Liver (tissue), 9 donors: ENCODE measurements around the gene DARS1. TPM values are rescaled to one million over a fixed set of nuclear protein-coding genes. Genes with fewer than 3 reads are reported as not detected.

Experiments used
- DNase-seq: peaks from one replicate; pipeline ENCODE4 v3.0.0-alpha.2; 2017; ENCODE audit warnings: low spot score
- H3K27ac ChIP-seq, 2 donors: one replicate each; pipeline ENCODE4 v1.7.0; 2013; ENCODE audit warnings: inconsistent platforms in 2 of 2, low read length in 2 of 2, control low read depth in 1 of 2, low read depth in 1 of 2, mild to moderate bottlenecking in 1 of 2
- H3K27me3 ChIP-seq, 4 donors: one replicate each; pipeline versions ENCODE4 v1.6.1 to v1.7.0; 2013; ENCODE audit warnings: low read length in 3 of 4, inconsistent platforms in 1 of 4, mild to moderate bottlenecking in 1 of 4, moderate library complexity in 1 of 4; ENCODE audit not compliant: control insufficient read depth in 4 of 4, insufficient read depth in 4 of 4
- H3K36me3 ChIP-seq, 4 donors: one replicate each; pipeline versions ENCODE4 v1.6.1 to v1.7.0; 2013; ENCODE audit warnings: low read length in 3 of 4, mild to moderate bottlenecking in 3 of 4, low read depth in 1 of 4, moderate library complexity in 1 of 4; ENCODE audit not compliant: control insufficient read depth in 4 of 4, insufficient read depth in 3 of 4
- H3K4me1 ChIP-seq, 4 donors: one replicate each; pipeline versions ENCODE4 v1.6.1 to v1.7.0; 2013; ENCODE audit warnings: low read length in 3 of 4, mild to moderate bottlenecking in 3 of 4, moderate library complexity in 1 of 4; ENCODE audit not compliant: control insufficient read depth in 4 of 4, insufficient read depth in 4 of 4
- H3K4me3 ChIP-seq, 3 donors: one replicate each; pipeline versions ENCODE4 v1.6.1 to v1.7.0; 2013; ENCODE audit warnings: low read length in 3 of 3, control low read depth in 1 of 3, low read depth in 1 of 3, mild to moderate bottlenecking in 1 of 3
- H3K9ac ChIP-seq, 2 donors: one replicate each; pipeline ENCODE4 v1.7.0; 2013; ENCODE audit warnings: low read length in 2 of 2, mild to moderate bottlenecking in 2 of 2, moderate library complexity in 2 of 2, control low read depth in 1 of 2, low read depth in 1 of 2
- H3K9me3 ChIP-seq, 4 donors: one replicate each; pipeline versions ENCODE4 v1.6.1 to v1.7.0; 2013; ENCODE audit warnings: low read length in 3 of 4; ENCODE audit not compliant: control insufficient read depth in 4 of 4
- EGR1 ChIP-seq, 2 donors: IDR thresholded peaks; 2 replicates each; pipeline ENCODE4 v1.6.1; 2016 to 2018; ENCODE audit warnings: antibody characterized with exemption in 2 of 2, low read depth in 2 of 2
- FOXA1 ChIP-seq: IDR thresholded peaks from 2 replicates; pipeline ENCODE4 v1.6.1; 2016; ENCODE audit warnings: antibody characterized with exemption
- FOXA2 ChIP-seq: IDR thresholded peaks from 2 replicates; pipeline ENCODE4 v1.6.1; 2016; ENCODE audit warnings: antibody characterized with exemption
- GABPA ChIP-seq, 2 donors: IDR thresholded peaks in 1 of 2; conservative IDR thresholded peaks in 1 of 2; 2 replicates each; pipeline ENCODE4 v1.6.1; 2016; ENCODE audit warnings: antibody characterized with exemption in 2 of 2, mild to moderate bottlenecking in 1 of 2, moderate library complexity in 1 of 2
- HNF4A ChIP-seq, 2 donors: conservative IDR thresholded peaks; 2 replicates each; pipeline ENCODE4 v1.6.1; 2016; ENCODE audit warnings: antibody characterized with exemption in 2 of 2, mild to moderate bottlenecking in 2 of 2
- HNF4G ChIP-seq: IDR thresholded peaks from 2 replicates; pipeline ENCODE4 v1.6.1; 2016; ENCODE audit warnings: antibody characterized with exemption
- JUND ChIP-seq, 2 donors: IDR thresholded peaks; 2 replicates each; pipeline ENCODE4 v1.6.1; 2016; ENCODE audit warnings: antibody characterized with exemption in 2 of 2
- RAD21 ChIP-seq, 2 donors: IDR thresholded peaks; 2 replicates each; pipeline ENCODE4 v1.6.1; 2016; ENCODE audit warnings: antibody characterized with exemption in 2 of 2, mild to moderate bottlenecking in 2 of 2
- RXRA ChIP-seq, 2 donors: IDR thresholded peaks; 2 replicates each; pipeline ENCODE4 v1.6.1; 2017 to 2018; ENCODE audit warnings: antibody characterized with exemption in 2 of 2, mild to moderate bottlenecking in 1 of 2
- SP1 ChIP-seq: IDR thresholded peaks from 2 replicates; pipeline ENCODE4 v1.6.1; 2018; ENCODE audit warnings: antibody characterized with exemption, mild to moderate bottlenecking
- TAF1 ChIP-seq: conservative IDR thresholded peaks from 2 replicates; pipeline ENCODE4 v1.6.1; 2016; ENCODE audit warnings: antibody characterized with exemption, mild to moderate bottlenecking
- YY1 ChIP-seq: IDR thresholded peaks from 2 replicates; pipeline ENCODE4 v1.6.1; 2016; ENCODE audit warnings: antibody characterized with exemption, mild to moderate bottlenecking
- WGBS: extraction: QIAGEN DNeasy Blood & Tissue Kit; methylation state at CpG from one replicate; pipeline ENCODE4 v1.1.7; 2013; 5-methylcytosine and 5-hydroxymethylcytosine counted together
- polyA plus RNA-seq, 2 donors: library from polyadenylated mRNA; stranded (reverse) in 1 of 2; unstranded in 1 of 2; fragments of 200-250 nt in 1 of 2; fragments of >200 nt in 1 of 2; fragmentation: Nextera tagmentation in 1 of 2; extraction: Ambion mirVana in 1 of 2; gene quantifications; one replicate each; pipeline versions ENCODE4 v1.2.1 to v1.2.3, GENCODE V29; 2013 to 2015
- total RNA-seq, 2 donors: library from RNA; depleted of rRNA; stranded (reverse); fragments of >200 nt; gene quantifications; one replicate each; pipeline ENCODE4 v1.2.3, GENCODE V29; 2014
- TF ChIP-seq, protein P1 (sequence below): IDR thresholded peaks from 2 replicates; pipeline ENCODE4 v1.6.1; 2016; ENCODE audit warnings: antibody characterized with exemption
- TF ChIP-seq, protein P2 (sequence below): fragments of 150-350 bp; IDR thresholded peaks from 2 replicates; pipeline ENCODE4 v1.5.1; 2017; ENCODE audit warnings: improper control_type of control experiment, low read depth, low read length; ENCODE audit not compliant: missing input control
- TF ChIP-seq, protein P3 (sequence below): IDR thresholded peaks from 2 replicates; pipeline ENCODE4 v1.6.1; 2016; ENCODE audit warnings: antibody characterized with exemption, mild to moderate bottlenecking
- TF ChIP-seq, protein P4 (sequence below): IDR thresholded peaks from 2 replicates; pipeline ENCODE4 v1.6.1; 2016; ENCODE audit warnings: antibody characterized with exemption
- TF ChIP-seq, protein P5 (sequence below): IDR thresholded peaks from 2 replicates; pipeline ENCODE4 v1.6.1; 2016; ENCODE audit warnings: antibody characterized with exemption
- donor health status: healthy.
- donor health status: healthy.
- donor health status: healthy.
- donor health status: healthy.
- donor health status: healthy.

The DARS1 gene
- total and polyA plus RNA-seq, 4 donors: 25.0 to 44.1 (median 32.6) TPM

DNA sequence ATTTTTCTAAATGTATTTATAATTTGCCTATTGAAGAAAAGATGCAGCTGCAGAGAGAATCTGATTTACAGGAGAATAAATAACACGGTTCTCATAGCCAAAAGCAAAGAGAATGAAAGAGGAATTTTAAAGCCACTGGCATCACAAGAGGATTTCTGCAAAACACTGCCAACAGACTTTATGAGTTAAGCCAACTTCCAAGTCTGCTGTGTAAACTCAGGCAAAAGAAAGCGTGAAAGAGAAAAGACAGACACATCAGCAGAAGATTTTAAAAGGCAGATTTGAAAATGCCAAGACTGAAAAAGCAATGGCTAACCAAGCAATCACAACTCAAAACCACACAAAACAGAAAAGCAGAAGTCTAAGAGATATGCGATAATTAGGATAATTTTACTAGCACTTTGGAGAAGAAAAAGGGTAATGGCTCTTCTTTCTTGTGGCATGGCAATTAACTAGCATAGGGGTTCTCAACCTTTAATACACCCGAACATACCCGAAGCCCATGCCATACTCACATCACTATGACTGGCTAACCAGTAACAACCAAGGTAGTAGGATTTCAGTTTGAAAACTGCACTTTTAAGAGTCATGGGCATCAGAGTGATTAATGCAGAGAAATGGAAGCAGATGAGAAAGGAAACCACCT, 4.9 kb downstream of the DARS1 start:
- Histone ChIP-seq H3K27me3 (no peaks in the 10 kb centered on the region), H3K4me3 (no peak overlapping the region), H3K4me1 (peaks cover 0 to 3% (median 0%) of the 10 kb centered on the region in 4 donors), H3K9ac (no peak overlapping the region), H3K36me3 (peaks cover 4 to 30% (median 20%) of the 10 kb centered on the region in 4 donors), H3K27ac (no peak overlapping the region), H3K9me3 (no peaks in the 10 kb centered on the region)
- 94% methylated on average over 5 of the region's 5 CpGs for WGBS
- no peak for DNase-seq
- TF ChIP-seq, protein P1, sequence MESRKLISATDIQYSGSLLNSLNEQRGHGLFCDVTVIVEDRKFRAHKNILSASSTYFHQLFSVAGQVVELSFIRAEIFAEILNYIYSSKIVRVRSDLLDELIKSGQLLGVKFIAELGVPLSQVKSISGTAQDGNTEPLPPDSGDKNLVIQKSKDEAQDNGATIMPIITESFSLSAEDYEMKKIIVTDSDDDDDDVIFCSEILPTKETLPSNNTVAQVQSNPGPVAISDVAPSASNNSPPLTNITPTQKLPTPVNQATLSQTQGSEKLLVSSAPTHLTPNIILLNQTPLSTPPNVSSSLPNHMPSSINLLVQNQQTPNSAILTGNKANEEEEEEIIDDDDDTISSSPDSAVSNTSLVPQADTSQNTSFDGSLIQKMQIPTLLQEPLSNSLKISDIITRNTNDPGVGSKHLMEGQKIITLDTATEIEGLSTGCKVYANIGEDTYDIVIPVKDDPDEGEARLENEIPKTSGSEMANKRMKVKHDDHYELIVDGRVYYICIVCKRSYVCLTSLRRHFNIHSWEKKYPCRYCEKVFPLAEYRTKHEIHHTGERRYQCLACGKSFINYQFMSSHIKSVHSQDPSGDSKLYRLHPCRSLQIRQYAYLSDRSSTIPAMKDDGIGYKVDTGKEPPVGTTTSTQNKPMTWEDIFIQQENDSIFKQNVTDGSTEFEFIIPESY: no peak
- TF ChIP-seq, protein P2, sequence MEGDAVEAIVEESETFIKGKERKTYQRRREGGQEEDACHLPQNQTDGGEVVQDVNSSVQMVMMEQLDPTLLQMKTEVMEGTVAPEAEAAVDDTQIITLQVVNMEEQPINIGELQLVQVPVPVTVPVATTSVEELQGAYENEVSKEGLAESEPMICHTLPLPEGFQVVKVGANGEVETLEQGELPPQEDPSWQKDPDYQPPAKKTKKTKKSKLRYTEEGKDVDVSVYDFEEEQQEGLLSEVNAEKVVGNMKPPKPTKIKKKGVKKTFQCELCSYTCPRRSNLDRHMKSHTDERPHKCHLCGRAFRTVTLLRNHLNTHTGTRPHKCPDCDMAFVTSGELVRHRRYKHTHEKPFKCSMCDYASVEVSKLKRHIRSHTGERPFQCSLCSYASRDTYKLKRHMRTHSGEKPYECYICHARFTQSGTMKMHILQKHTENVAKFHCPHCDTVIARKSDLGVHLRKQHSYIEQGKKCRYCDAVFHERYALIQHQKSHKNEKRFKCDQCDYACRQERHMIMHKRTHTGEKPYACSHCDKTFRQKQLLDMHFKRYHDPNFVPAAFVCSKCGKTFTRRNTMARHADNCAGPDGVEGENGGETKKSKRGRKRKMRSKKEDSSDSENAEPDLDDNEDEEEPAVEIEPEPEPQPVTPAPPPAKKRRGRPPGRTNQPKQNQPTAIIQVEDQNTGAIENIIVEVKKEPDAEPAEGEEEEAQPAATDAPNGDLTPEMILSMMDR: no peak
- TF ChIP-seq, protein P3, sequence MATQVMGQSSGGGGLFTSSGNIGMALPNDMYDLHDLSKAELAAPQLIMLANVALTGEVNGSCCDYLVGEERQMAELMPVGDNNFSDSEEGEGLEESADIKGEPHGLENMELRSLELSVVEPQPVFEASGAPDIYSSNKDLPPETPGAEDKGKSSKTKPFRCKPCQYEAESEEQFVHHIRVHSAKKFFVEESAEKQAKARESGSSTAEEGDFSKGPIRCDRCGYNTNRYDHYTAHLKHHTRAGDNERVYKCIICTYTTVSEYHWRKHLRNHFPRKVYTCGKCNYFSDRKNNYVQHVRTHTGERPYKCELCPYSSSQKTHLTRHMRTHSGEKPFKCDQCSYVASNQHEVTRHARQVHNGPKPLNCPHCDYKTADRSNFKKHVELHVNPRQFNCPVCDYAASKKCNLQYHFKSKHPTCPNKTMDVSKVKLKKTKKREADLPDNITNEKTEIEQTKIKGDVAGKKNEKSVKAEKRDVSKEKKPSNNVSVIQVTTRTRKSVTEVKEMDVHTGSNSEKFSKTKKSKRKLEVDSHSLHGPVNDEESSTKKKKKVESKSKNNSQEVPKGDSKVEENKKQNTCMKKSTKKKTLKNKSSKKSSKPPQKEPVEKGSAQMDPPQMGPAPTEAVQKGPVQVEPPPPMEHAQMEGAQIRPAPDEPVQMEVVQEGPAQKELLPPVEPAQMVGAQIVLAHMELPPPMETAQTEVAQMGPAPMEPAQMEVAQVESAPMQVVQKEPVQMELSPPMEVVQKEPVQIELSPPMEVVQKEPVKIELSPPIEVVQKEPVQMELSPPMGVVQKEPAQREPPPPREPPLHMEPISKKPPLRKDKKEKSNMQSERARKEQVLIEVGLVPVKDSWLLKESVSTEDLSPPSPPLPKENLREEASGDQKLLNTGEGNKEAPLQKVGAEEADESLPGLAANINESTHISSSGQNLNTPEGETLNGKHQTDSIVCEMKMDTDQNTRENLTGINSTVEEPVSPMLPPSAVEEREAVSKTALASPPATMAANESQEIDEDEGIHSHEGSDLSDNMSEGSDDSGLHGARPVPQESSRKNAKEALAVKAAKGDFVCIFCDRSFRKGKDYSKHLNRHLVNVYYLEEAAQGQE: no peak
- TF ChIP-seq RXRA (IDR thresholded peaks at IDR 0.05) (no peak), JUND (IDR thresholded peaks at IDR 0.05) (no peak), TAF1 (no peak), EGR1 (IDR thresholded peaks at IDR 0.05; ENCODE audit: low read depth in 2 of 2) (no peak), HNF4A (conservative IDR thresholded peaks at IDR 0.05) (no peak), FOXA1 (no peak), FOXA2 (no peak), RAD21 (IDR thresholded peaks at IDR 0.05) (no peak), HNF4G (no peak), SP1 (no peak), YY1 (no peak), GABPA (IDR thresholded peaks at IDR 0.05 in 1 of 2, conservative IDR thresholded peaks at IDR 0.05 in 1 of 2) (no peak)
- TF ChIP-seq, protein P4, sequence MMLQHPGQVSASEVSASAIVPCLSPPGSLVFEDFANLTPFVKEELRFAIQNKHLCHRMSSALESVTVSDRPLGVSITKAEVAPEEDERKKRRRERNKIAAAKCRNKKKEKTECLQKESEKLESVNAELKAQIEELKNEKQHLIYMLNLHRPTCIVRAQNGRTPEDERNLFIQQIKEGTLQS: no peak
- TF ChIP-seq, protein P5, sequence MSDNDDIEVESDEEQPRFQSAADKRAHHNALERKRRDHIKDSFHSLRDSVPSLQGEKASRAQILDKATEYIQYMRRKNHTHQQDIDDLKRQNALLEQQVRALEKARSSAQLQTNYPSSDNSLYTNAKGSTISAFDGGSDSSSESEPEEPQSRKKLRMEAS: no peak
